ENCODE measurements around the gene PLCH2. TPM values are rescaled to one million over a fixed set of nuclear protein-coding genes. Genes with fewer than 3 reads are reported as not detected.
A peak's percentile ranks its signal among the peaks of the same experiment; 100 is the strongest.
"Not testable (repeated sequence)": the region's sequence is repeated elsewhere in the genome, so short reads cannot be mapped to it uniquely, and the experiment has no call there.

Gene PLCH2
- total RNA-seq, 2 donors from 2014 or later = 6.9 to 7.1 TPM

- Mint-ChIP-seq H3K27ac (no peak overlapping the region), H3K9me3 (no peaks in the 10 kb centered on the region), H3K36me3 (no peaks in the 10 kb centered on the region)
- DNase-seq (ENCODE audit: low spot score in 2 of 2) = no peak
- ATAC-seq = no peak
These were observed 39.2 kb upstream of the PLCH2 start for GRCh38 chr1:2436876-2437275.

- peak overlapping the region in 1 of 2 donors; percentile 77 for H3K27ac Mint-ChIP-seq
- no peak for DNase-seq (ENCODE audit: low spot score in 2 of 2)
- no peak for ATAC-seq
- H3K9me3 Mint-ChIP-seq = no peaks in the 10 kb centered on the region
- no peaks in the 10 kb centered on the region for H3K36me3 Mint-ChIP-seq
These were observed 38.5 kb upstream of the PLCH2 start for GRCh38 chr1:2437617-2438016.

GRCh38 chr1:2438038-2438437 lies 38.1 kb upstream of the PLCH2 start:
- Mint-ChIP-seq H3K36me3 (no peaks in the 10 kb centered on the region), H3K9me3 (no peaks in the 10 kb centered on the region), H3K27ac (no peak overlapping the region)
- ATAC-seq = no peak
- no peak for DNase-seq (ENCODE audit: low spot score in 2 of 2)

GRCh38 chr1:2438641-2439040 lies 37.4 kb upstream of the PLCH2 start:
- no peaks in the 10 kb centered on the region for H3K36me3 Mint-ChIP-seq
- no peak for ATAC-seq
- H3K27ac Mint-ChIP-seq = no peak overlapping the region
- H3K9me3 Mint-ChIP-seq = no peaks in the 10 kb centered on the region
- DNase-seq (ENCODE audit: low spot score in 2 of 2) = no peak

GRCh38 chr1:2439369-2439768 lies 36.7 kb upstream of the PLCH2 start:
- H3K9me3 Mint-ChIP-seq = no peaks in the 10 kb centered on the region
- DNase-seq (ENCODE audit: low spot score in 2 of 2) = no peak
- H3K36me3 Mint-ChIP-seq = no peaks in the 10 kb centered on the region
- no peak overlapping the region for H3K27ac Mint-ChIP-seq
- ATAC-seq = no peak

GRCh38 chr1:2440346-2440745 lies 35.7 kb upstream of the PLCH2 start:
- H3K9me3 Mint-ChIP-seq, ATAC-seq, H3K36me3 Mint-ChIP-seq, H3K27ac Mint-ChIP-seq: not testable (repeated sequence)
- DNase-seq (ENCODE audit: low spot score in 2 of 2) = peak in 1 of 2 donors; percentile 22

- ATAC-seq (no peak), DNase-seq (ENCODE audit: low spot score in 2 of 2) (no peak)
- Mint-ChIP-seq H3K9me3 (no peaks in the 10 kb centered on the region), H3K36me3 (no peaks in the 10 kb centered on the region), H3K27ac (no peak overlapping the region)
These were observed 34.3 kb upstream of the PLCH2 start for GRCh38 chr1:2441746-2442145.

- H3K36me3 Mint-ChIP-seq = no peaks in the 10 kb centered on the region
These were observed 33.4 kb upstream of the PLCH2 start for GRCh38 chr1:2442661-2443060.

GRCh38 chr1:2443277-2444137 lies 32.6 kb upstream of the PLCH2 start:
- H3K36me3 Mint-ChIP-seq = no peaks in the 10 kb centered on the region
- no peaks in the 10 kb centered on the region for H3K9me3 Mint-ChIP-seq
- ATAC-seq (peak; percentile 58 to 65), DNase-seq (ENCODE audit: low spot score in 2 of 2) (peak in 1 of 2 donors; percentile 22)
- H3K27ac Mint-ChIP-seq = no peak overlapping the region

More at GRCh38 chr1:2442661-2443060, 33.4 kb upstream of the PLCH2 start:
- Mint-ChIP-seq H3K9me3 (no peaks in the 10 kb centered on the region), H3K27ac (no peak overlapping the region)
- DNase-seq (ENCODE audit: low spot score in 2 of 2) (no peak), ATAC-seq (no peak)

- Mint-ChIP-seq H3K36me3 (no peaks in the 10 kb centered on the region), H3K27ac (no peak overlapping the region), H3K9me3 (no peaks in the 10 kb centered on the region)
- ATAC-seq = no peak
- DNase-seq (ENCODE audit: low spot score in 2 of 2) = no peak
These were observed 31.9 kb upstream of the PLCH2 start for GRCh38 chr1:2444138-2444591.

- no peak for DNase-seq (ENCODE audit: low spot score in 2 of 2)
- Mint-ChIP-seq H3K27ac (no peak overlapping the region), H3K9me3 (no peaks in the 10 kb centered on the region), H3K36me3 (no peaks in the 10 kb centered on the region)
- no peak for ATAC-seq
These were observed 30.8 kb upstream of the PLCH2 start for GRCh38 chr1:2445162-2445822.

- no peaks in the 10 kb centered on the region for H3K36me3 Mint-ChIP-seq
- H3K9me3 Mint-ChIP-seq = no peaks in the 10 kb centered on the region
- DNase-seq (ENCODE audit: low spot score in 2 of 2) = no peak
- ATAC-seq = no peak
- H3K27ac Mint-ChIP-seq = no peak overlapping the region
These were observed 30.3 kb upstream of the PLCH2 start for GRCh38 chr1:2445823-2446215.

GRCh38 chr1:2446394-2446793 lies 29.7 kb upstream of the PLCH2 start:
- Mint-ChIP-seq H3K27ac (no peak overlapping the region), H3K36me3 (no peaks in the 10 kb centered on the region), H3K9me3 (no peaks in the 10 kb centered on the region)
- DNase-seq (ENCODE audit: low spot score in 2 of 2) (no peak), ATAC-seq (no peak)

GRCh38 chr1:2446861-2447260 lies 29.2 kb upstream of the PLCH2 start:
- H3K36me3 Mint-ChIP-seq = no peaks in the 10 kb centered on the region

GRCh38 chr1:2447276-2448097 lies 28.6 kb upstream of the PLCH2 start:
- DNase-seq (ENCODE audit: low spot score in 2 of 2) = no peak
- no peaks in the 10 kb centered on the region for H3K36me3 Mint-ChIP-seq
- H3K9me3 Mint-ChIP-seq = no peaks in the 10 kb centered on the region
- no peak for ATAC-seq
- no peak overlapping the region for H3K27ac Mint-ChIP-seq

More at GRCh38 chr1:2446861-2447260, 29.2 kb upstream of the PLCH2 start:
- Mint-ChIP-seq H3K9me3 (no peaks in the 10 kb centered on the region), H3K27ac (no peak overlapping the region)
- no peak for DNase-seq (ENCODE audit: low spot score in 2 of 2)
- peak in 1 of 2 donors; percentile 29 for ATAC-seq

- Mint-ChIP-seq H3K27ac (peak overlapping the region in 1 of 2 donors; percentile 86), H3K36me3 (no peaks in the 10 kb centered on the region), H3K9me3 (no peaks in the 10 kb centered on the region)
- DNase-seq (ENCODE audit: low spot score in 2 of 2) (no peak), ATAC-seq (no peak)
These were observed 28.0 kb upstream of the PLCH2 start for GRCh38 chr1:2448098-2448445.
